PFSK-1 (cell line): Measurements from ENCODE around the gene DAAM1.

Experiments
- POLR2AphosphoS5 ChIP-seq: IDR thresholded peaks from 2 replicates; pipeline ENCODE4 v1.6.1; 2012; ENCODE audit warnings: low read depth, mild to moderate bottlenecking, control low read depth, low read length, moderate library complexity
- TAF1 ChIP-seq: IDR thresholded peaks from 2 replicates; pipeline ENCODE4 v1.6.1; 2012; ENCODE audit warnings: low read length, control low read depth, borderline replicate concordance; ENCODE audit not compliant: insufficient read depth

DNA sequence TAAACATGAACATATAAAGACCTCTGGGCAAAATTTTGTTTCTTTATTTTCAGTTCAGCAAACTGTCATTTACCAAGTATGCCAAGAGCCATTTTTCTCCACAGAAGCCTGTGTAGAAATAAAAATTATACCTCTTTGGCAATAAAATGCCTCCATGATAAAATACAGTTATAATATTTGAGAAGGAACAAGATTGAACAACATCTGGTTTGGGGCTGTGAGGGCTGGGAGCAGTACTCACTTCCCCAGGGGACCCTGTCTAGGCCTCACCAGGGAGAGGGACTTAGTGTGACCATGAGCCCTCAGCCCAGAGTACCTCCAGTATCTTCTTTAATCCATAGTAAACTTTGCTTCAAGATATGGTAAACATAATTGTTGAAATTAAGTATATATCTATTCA lies 65.1 kb downstream of the DAAM1 start:
- TF ChIP-seq POLR2AphosphoS5: no peak
- no peak for TF ChIP-seq TAF1
